ENCODE measurements around the gene DYNLT1. TPM values are rescaled to one million over a fixed set of nuclear protein-coding genes. Genes with fewer than 3 reads are reported as not detected.
"Not testable (repeated sequence)": the region's sequence is repeated elsewhere in the genome, so short reads cannot be mapped to it uniquely, and the experiment has no call there.

DYNLT1 gene
- polyA plus RNA-seq, 4 donors = 114 to 451 (median 307) TPM

DNA sequence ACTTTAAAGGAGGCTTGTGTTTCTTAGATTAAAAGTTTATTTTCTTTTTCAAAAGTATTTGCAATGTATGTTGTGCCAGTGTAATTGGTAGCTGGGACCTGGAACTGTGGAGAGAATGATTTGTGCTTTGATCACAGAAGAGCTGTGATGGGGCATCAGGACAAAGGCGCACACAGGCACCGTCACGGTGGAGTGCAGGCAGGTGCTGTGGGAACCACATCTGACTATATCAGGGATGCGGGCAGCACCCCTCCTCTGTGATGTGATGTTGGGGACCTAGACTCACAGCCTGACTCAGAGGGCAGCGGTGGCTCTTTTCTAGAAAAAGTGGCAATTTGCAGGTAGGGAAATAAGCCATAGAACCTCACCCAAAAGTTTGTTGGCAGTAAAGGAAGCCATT, 39.8 kb upstream of the DYNLT1 start:
- H3K36me3 ChIP-seq (ENCODE audit: control insufficient read depth in 3 of 3, insufficient read depth in 2 of 3, low read depth in 1 of 3, low read length in 3 of 3) = no peaks in the 10 kb centered on the region
- H3K4me1 ChIP-seq (ENCODE audit: control insufficient read depth in 3 of 3, insufficient read depth in 2 of 3, low read depth in 1 of 3, low read length in 2 of 3) = peaks cover 0 to 3% (median 2%) of the 10 kb centered on the region in 3 donors
- no peaks in the 10 kb centered on the region for H3K27me3 ChIP-seq (ENCODE audit: control insufficient read depth in 3 of 3, insufficient read depth in 3 of 3, low read length in 3 of 3)
- no peak overlapping the region for H3K4me3 ChIP-seq (ENCODE audit: low read depth in 1 of 3, low read length in 3 of 3)
- no peak for FAIRE-seq
- H3K27ac ChIP-seq (ENCODE audit: low read depth in 1 of 3, low read length in 2 of 3) = no peak overlapping the region
- no peak for DNase-seq
- WGBS, 3 donors = 87 to 93% (median 87%) methylated on average over 5 of the region's 5 CpGs
- peaks cover 0 to 8% of the 10 kb centered on the region in 2 donors for H3K9me3 ChIP-seq (ENCODE audit: control insufficient read depth in 2 of 2, insufficient read depth in 1 of 2, low read depth in 1 of 2, low read length in 1 of 2)

DNA sequence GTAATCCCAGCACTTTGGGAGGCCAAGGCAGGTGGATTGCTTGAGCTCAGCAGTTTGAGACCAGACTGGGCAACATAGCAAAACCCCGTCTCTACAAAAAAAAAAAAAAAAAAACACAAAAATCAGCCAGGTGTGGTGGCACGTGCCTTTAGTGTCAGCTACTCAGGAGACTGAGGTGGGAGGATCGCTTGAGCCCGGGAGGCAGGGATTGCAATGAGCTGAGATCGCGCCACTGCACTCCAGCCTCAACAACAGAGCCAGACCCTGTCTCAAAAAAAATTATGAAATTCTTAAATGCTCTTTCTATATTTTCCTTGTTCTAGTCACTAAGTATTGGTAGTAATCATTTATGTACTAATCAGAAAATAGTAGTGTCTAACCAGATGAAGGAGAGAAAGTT, 35.9 kb upstream of the DYNLT1 start:
- no peak overlapping the region for H3K4me3 ChIP-seq (ENCODE audit: low read depth in 1 of 3, low read length in 3 of 3)
- DNase-seq = no peak
- no peaks in the 10 kb centered on the region for H3K27me3 ChIP-seq (ENCODE audit: control insufficient read depth in 3 of 3, insufficient read depth in 3 of 3, low read length in 3 of 3)
- H3K4me1 ChIP-seq (ENCODE audit: control insufficient read depth in 3 of 3, insufficient read depth in 2 of 3, low read depth in 1 of 3, low read length in 2 of 3) = peaks cover 0 to 3% (median 0%) of the 10 kb centered on the region in 3 donors
- no peaks in the 10 kb centered on the region for H3K9me3 ChIP-seq (ENCODE audit: control insufficient read depth in 2 of 2, insufficient read depth in 1 of 2, low read depth in 1 of 2, low read length in 1 of 2)
- 94 to 98% (median 97%) methylated on average over 6 of the region's 6 CpGs for WGBS, 3 donors
- H3K36me3 ChIP-seq (ENCODE audit: control insufficient read depth in 3 of 3, insufficient read depth in 2 of 3, low read depth in 1 of 3, low read length in 3 of 3) = no peaks in the 10 kb centered on the region
- H3K27ac ChIP-seq (ENCODE audit: low read depth in 1 of 3, low read length in 2 of 3) = no peak overlapping the region
- FAIRE-seq = no peak

GRCh38 chr6:158680015-158680414, 35.5 kb upstream of the DYNLT1 start:
- no peak overlapping the region for H3K27ac ChIP-seq (ENCODE audit: low read depth in 1 of 3, low read length in 2 of 3)
- no peak overlapping the region for H3K4me3 ChIP-seq (ENCODE audit: low read depth in 1 of 3, low read length in 3 of 3)
- H3K4me1 ChIP-seq (ENCODE audit: control insufficient read depth in 3 of 3, insufficient read depth in 2 of 3, low read depth in 1 of 3, low read length in 2 of 3) = peaks cover 0 to 3% (median 0%) of the 10 kb centered on the region in 3 donors
- H3K36me3 ChIP-seq (ENCODE audit: control insufficient read depth in 3 of 3, insufficient read depth in 2 of 3, low read depth in 1 of 3, low read length in 3 of 3) = no peaks in the 10 kb centered on the region
- 59 to 85% (median 75%) methylated on average over 2 of the region's 2 CpGs for WGBS, 3 donors
- DNase-seq (no peak), FAIRE-seq (no peak)
- no peaks in the 10 kb centered on the region for H3K9me3 ChIP-seq (ENCODE audit: control insufficient read depth in 2 of 2, insufficient read depth in 1 of 2, low read depth in 1 of 2, low read length in 1 of 2)
- H3K27me3 ChIP-seq (ENCODE audit: control insufficient read depth in 3 of 3, insufficient read depth in 3 of 3, low read length in 3 of 3) = no peaks in the 10 kb centered on the region

DNA sequence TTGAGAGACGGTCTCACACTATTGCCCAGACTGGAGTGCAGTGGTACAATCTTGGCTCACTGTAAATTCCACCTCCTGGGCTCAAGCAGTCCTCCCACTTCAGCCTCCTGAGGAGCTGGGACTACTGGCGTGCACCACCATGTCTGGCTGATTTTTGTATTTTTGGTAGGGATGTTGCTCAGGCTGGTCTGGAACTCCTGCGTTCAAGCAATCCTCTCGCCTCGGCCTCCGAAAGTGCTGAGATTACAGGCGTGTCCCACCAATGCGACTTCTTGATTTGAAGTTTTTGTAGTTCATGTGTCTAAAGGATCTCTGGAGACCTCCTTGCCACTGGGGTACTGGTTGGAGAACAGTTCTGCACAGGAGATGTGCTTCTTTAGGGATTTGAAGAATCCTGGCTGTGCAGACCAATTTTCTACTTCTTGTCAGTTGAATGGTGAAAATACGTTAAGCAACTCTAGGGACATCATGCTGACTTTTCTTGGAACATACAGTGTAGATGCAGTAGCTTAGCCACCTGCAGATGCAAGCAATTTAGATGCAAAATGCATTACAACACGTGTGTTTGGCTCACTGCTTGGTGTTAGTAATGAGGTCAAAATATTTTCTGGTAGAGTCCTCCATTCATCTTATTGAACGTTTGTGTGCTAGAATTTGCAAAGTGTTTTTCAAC, 33.5 kb upstream of the DYNLT1 start:
- no peaks in the 10 kb centered on the region for H3K9me3 ChIP-seq (ENCODE audit: control insufficient read depth in 2 of 2, insufficient read depth in 1 of 2, low read depth in 1 of 2, low read length in 1 of 2)
- no peak for FAIRE-seq
- H3K27me3 ChIP-seq (ENCODE audit: control insufficient read depth in 3 of 3, insufficient read depth in 3 of 3, low read length in 3 of 3) = no peaks in the 10 kb centered on the region
- H3K4me3 ChIP-seq (ENCODE audit: low read depth in 1 of 3, low read length in 3 of 3) = no peak overlapping the region
- no peak for DNase-seq
- H3K36me3 ChIP-seq (ENCODE audit: control insufficient read depth in 3 of 3, insufficient read depth in 2 of 3, low read depth in 1 of 3, low read length in 3 of 3) = no peaks in the 10 kb centered on the region
- H3K27ac ChIP-seq (ENCODE audit: low read depth in 1 of 3, low read length in 2 of 3) = no peak overlapping the region
- 79 to 89% (median 86%) methylated on average over 11 of the region's 11 CpGs for WGBS, 3 donors
- no peaks in the 10 kb centered on the region for H3K4me1 ChIP-seq (ENCODE audit: control insufficient read depth in 3 of 3, insufficient read depth in 2 of 3, low read depth in 1 of 3, low read length in 2 of 3)

DNA sequence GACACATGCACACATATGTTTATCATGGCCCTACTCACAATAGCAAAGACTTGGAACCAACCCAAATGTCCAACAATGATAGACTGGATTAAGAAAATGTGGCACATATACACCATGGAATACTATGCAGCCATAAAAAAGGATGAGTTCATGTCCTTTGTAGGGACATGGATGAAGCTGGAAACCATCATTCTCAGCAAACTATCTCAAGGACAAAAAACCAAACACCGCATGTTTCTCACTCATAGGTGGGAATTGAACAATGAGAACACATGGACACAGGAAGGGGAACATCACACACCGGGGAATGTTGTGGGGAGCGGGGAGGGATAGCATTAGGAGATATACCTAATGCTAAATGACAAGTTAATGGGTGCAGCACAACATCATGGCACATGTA, 32.6 kb upstream of the DYNLT1 start:
- not testable (repeated sequence) for H3K36me3 ChIP-seq (ENCODE audit: control insufficient read depth in 3 of 3, insufficient read depth in 2 of 3, low read depth in 1 of 3, low read length in 3 of 3); DNase-seq; H3K27me3 ChIP-seq (ENCODE audit: control insufficient read depth in 3 of 3, insufficient read depth in 3 of 3, low read length in 3 of 3); FAIRE-seq; H3K4me1 ChIP-seq (ENCODE audit: control insufficient read depth in 3 of 3, insufficient read depth in 2 of 3, low read depth in 1 of 3, low read length in 2 of 3); H3K27ac ChIP-seq (ENCODE audit: low read depth in 1 of 3, low read length in 2 of 3); H3K9me3 ChIP-seq (ENCODE audit: control insufficient read depth in 2 of 2, insufficient read depth in 1 of 2, low read depth in 1 of 2, low read length in 1 of 2); H3K4me3 ChIP-seq (ENCODE audit: low read depth in 1 of 3, low read length in 3 of 3)
- WGBS, 3 donors = 97 to 100% (median 98%) methylated on average over 3 of the region's 3 CpGs

DNA sequence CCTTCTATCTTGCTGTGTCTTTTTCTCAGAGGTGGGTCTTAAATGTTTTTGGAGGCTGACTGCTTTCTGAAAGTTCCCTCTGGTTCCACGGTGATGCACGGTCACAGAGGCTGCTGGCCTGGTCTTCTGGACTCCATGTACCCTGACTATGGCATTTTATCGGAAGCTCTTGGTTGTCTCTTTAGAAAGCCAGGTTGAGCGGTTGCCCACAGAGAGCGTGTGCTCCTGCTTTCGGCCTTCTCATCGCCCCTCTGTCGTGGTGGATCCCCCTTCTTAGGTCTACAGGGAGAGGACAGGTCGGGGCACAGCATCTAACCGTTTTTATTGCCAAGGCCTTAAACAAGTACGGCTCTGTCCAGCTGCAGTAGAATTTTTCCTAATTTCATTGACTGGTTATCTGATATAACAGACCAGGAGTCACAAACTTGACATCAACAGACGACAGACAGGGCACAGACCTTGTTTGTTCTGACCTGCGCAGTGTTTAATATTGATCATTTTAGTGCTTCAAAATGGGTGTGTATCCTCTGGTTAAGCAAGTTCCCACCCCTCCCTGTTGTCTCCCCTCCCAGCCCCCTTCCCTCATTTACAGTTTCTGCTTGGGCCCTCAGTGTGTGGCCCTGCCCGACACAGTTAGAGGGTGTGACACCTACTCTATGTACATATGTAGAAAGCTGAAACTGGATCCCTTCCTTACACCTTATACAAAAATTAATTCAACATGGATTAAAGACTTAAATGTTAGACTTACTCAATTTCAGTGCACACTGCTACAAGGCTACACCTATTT, 30.0 kb upstream of the DYNLT1 start:
- no peak for DNase-seq
- no peak for FAIRE-seq
- Histone ChIP-seq H3K4me3 (ENCODE audit: low read depth in 1 of 3, low read length in 3 of 3) (no peak overlapping the region), H3K36me3 (ENCODE audit: control insufficient read depth in 3 of 3, insufficient read depth in 2 of 3, low read depth in 1 of 3, low read length in 3 of 3) (no peaks in the 10 kb centered on the region), H3K27ac (ENCODE audit: low read depth in 1 of 3, low read length in 2 of 3) (no peak overlapping the region), H3K9me3 (ENCODE audit: control insufficient read depth in 2 of 2, insufficient read depth in 1 of 2, low read depth in 1 of 2, low read length in 1 of 2) (no peaks in the 10 kb centered on the region), H3K4me1 (ENCODE audit: control insufficient read depth in 3 of 3, insufficient read depth in 2 of 3, low read depth in 1 of 3, low read length in 2 of 3) (no peaks in the 10 kb centered on the region), H3K27me3 (ENCODE audit: control insufficient read depth in 3 of 3, insufficient read depth in 3 of 3, low read length in 3 of 3) (no peaks in the 10 kb centered on the region)
- 89 to 92% (median 92%) methylated on average over 14 of the region's 14 CpGs for whole genome bisulfite sequencing, 3 donors

- 97% methylated on average over 6 of the region's 6 CpGs for WGBS, 3 donors
- Histone ChIP-seq H3K9me3 (ENCODE audit: control insufficient read depth in 2 of 2, insufficient read depth in 1 of 2, low read depth in 1 of 2, low read length in 1 of 2) (no peaks in the 10 kb centered on the region), H3K36me3 (ENCODE audit: control insufficient read depth in 3 of 3, insufficient read depth in 2 of 3, low read depth in 1 of 3, low read length in 3 of 3) (peaks cover 0 to 2% (median 0%) of the 10 kb centered on the region in 3 donors), H3K27ac (ENCODE audit: low read depth in 1 of 3, low read length in 2 of 3) (no peak overlapping the region), H3K4me1 (ENCODE audit: control insufficient read depth in 3 of 3, insufficient read depth in 2 of 3, low read depth in 1 of 3, low read length in 2 of 3) (no peaks in the 10 kb centered on the region), H3K4me3 (ENCODE audit: low read depth in 1 of 3, low read length in 3 of 3) (no peak overlapping the region), H3K27me3 (ENCODE audit: control insufficient read depth in 3 of 3, insufficient read depth in 3 of 3, low read length in 3 of 3) (no peaks in the 10 kb centered on the region)
- no peak for DNase-seq
- no peak for FAIRE-seq
Measured at GRCh38 chr6:158672726-158673125, 28.2 kb upstream of the DYNLT1 start.

DNA sequence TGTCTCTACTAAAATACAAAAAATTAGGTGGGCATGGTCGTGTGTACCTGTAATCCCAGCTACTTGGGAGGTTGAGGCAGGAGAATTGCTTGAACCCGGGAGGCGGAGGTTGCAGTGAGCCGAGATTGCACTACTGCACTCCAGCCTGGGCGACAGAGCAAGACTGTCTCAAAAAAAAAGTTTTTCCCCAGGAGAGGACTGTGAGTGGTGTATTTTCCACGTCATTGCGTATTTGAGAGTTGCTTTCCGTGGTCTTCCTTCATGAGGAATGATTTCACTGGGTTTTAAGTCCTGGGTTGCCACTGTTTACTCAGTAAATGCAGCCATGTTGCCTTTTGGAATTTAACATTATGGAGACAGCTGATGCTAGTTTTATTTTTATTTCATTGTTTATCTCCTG, 27.6 kb upstream of the DYNLT1 start:
- H3K4me1 ChIP-seq (ENCODE audit: control insufficient read depth in 3 of 3, insufficient read depth in 2 of 3, low read depth in 1 of 3, low read length in 2 of 3); H3K9me3 ChIP-seq (ENCODE audit: control insufficient read depth in 2 of 2, insufficient read depth in 1 of 2, low read depth in 1 of 2, low read length in 1 of 2); H3K27me3 ChIP-seq (ENCODE audit: control insufficient read depth in 3 of 3, insufficient read depth in 3 of 3, low read length in 3 of 3); DNase-seq; H3K27ac ChIP-seq (ENCODE audit: low read depth in 1 of 3, low read length in 2 of 3); FAIRE-seq; H3K4me3 ChIP-seq (ENCODE audit: low read depth in 1 of 3, low read length in 3 of 3); H3K36me3 ChIP-seq (ENCODE audit: control insufficient read depth in 3 of 3, insufficient read depth in 2 of 3, low read depth in 1 of 3, low read length in 3 of 3): not testable (repeated sequence)
- WGBS, 3 donors = 83 to 84% (median 84%) methylated on average over 8 of the region's 8 CpGs
